GM12892 (cell line): Measurements from ENCODE around the gene PATJ.

Experiments
- POLR2A ChIP-seq: IDR thresholded peaks from 2 replicates; pipeline ENCODE4 v1.6.1; 2011; ENCODE audit warnings: low read depth, low read length, control low read depth
- TAF1 ChIP-seq: IDR thresholded peaks from 2 replicates; pipeline ENCODE4 v1.6.1; 2011; ENCODE audit warnings: low read depth, mild to moderate bottlenecking, control low read depth, low read length, borderline replicate concordance

GRCh38 chr1:62159940-62160348 is 417.7 kb downstream of the PATJ start:
- TF ChIP-seq TAF1 (no peak), POLR2A (no peak)
